Fibroblast of lung (primary cell): ENCODE measurements around the gene MYO1E.

Experiments used
- CTCF ChIP-seq, 2 donors: IDR thresholded peaks in 1 of 2; conservative IDR thresholded peaks in 1 of 2; 1 replicate in 1 of 2; 2 replicates in 1 of 2; pipeline ENCODE4 v1.5.1; 2011 to 2012; ENCODE audit warnings: low read length in 2 of 2, control low read depth in 1 of 2, inconsistent platforms in 1 of 2, low read depth in 1 of 2, mild to moderate bottlenecking in 1 of 2
- EZH2 ChIP-seq: IDR thresholded peaks from 2 replicates; pipeline ENCODE4 v1.5.1; 2012; ENCODE audit warnings: low read length, control low read depth, mild to moderate bottlenecking; ENCODE audit errors: missing control alignments

GRCh38 chr15:59276225-59277178 is 96.2 kb downstream of the MYO1E start:
- TF ChIP-seq CTCF (conservative IDR thresholded peaks at IDR 0.05 in 1 of 2, IDR thresholded peaks at IDR 0.05 in 1 of 2; ENCODE audit: low read depth in 1 of 2, low read length in 2 of 2) = no peak
- no peak for TF ChIP-seq EZH2
